ELR (cell line): ENCODE results near the gene HBE1.

ENCODE experiments used
- DNase-seq: peaks from one replicate; pipeline ENCODE4 v3.0.0-alpha.2; 2015; ENCODE audit warnings: low read depth

HBE1 gene

GRCh38 chr11:5233307-5233706 lies 36.4 kb downstream of the HBE1 start:
- DNase-seq, result no peak

DNA sequence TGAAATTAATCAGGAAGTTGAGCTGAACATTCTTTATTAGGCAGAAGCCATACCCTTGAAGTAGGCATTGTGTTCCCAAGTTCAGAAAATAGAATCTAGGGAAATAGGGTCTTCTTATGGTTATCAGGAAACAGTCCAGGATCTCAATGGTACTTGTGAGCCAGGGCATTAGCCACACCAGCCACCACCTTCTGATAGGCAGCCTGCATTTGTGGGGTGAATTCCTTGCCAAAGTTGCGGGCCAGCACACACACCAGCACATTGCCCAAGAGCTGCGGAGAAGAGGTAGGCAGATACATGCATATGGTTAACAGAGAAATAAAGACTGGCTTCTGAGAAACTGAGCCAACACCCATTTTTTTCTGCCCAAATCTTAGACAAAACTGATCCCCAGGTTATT lies 36.9 kb downstream of the HBE1 start:
- no peak for DNase-seq

DNA sequence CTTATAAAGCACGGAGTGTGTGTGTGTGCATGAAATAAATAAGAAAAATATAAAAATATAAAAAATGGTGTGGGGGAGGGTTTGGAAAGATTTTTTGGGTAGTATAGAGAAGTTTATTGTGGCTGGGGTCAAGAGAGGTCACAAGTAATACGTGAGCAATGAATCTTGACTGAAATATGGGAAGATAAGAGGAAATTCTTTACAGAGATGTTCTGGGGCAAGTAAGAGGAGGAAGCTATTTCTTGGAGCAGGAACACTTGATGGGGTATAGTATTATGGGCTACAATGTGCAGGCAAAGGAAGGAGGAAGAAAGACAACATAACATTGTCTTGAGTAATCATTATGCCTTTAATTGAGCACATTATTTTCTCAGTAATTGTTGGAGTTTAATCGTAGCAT lies 37.6 kb downstream of the HBE1 start:
- DNase-seq, result no peak

DNA sequence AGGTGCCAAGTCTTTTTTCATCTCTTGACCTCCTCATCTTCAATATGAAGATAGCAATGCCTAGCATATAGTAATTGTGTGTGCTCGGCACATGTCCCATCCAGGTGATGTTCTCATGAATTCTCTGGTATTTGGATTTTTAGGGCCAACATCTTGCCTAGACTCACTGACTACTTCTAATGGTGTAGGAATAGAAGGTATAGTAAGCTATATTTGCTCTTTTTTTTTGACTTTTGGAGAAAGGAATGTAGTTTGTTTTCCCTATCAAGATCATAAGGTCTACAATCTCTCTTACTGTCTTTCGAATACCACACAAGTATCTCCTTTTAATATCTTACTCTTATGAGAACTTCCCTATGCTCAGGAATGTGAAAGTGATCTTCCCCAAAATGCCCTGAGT lies 38.6 kb downstream of the HBE1 start:
- no peak for DNase-seq

DNA sequence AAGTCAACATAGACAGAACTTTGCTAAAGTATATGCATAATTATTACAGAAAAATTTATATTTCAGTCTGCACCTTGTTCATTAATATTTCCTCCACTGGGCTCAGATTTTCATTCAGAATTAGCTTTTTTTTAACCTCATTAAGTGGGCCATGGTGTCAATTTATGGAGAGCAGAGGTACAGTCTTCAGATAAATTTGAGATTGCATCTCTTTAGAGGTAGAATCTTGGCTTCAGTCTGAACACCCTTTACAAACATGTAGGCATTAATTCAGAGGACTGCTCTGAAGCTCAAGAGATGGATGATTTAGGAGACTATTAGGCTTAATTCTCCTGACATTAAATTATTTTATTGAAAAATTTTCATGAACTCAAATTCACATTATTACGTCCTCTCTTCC lies 39.5 kb downstream of the HBE1 start:
- DNase-seq, result no peak

DNA sequence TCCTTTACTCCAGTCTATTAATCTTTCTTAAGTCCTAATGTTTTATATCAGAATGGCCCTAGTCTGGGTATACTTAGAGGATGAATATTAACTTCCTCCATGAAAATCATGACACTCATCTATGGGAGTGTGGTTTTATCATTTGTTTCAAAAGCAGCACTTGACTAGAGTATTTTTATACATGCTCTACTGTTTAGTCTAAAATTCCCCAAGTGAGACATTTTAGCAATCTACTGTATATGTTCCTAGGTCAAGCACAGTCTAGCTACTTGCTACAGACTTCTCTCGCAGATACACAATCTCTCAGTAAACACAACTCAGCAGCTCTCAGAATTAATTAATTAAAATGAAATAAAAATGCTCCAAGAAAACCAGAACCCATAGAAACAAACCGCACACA lies 39.9 kb downstream of the HBE1 start:
- DNase-seq, result no peak

DNA sequence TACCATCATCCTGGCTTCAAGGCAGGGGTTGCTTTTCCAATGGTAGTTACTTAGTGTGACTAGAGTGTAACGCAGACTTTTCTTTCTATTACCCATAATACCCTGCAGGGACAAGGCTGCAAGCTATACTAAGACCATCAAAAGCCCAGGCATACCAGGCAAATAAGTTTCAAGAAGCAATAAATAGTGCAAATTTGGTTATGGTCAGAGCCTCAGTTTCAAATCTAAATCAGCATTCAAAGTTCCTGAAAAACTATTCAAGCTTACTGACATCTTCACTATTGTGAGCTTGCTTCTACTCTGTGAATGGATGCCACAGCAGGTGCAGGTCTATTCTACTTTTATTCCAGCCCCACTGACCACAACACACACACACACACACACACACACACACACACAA lies 40.4 kb downstream of the HBE1 start:
- no peak for DNase-seq

GRCh38 chr11:5228124-5228523 lies 41.6 kb downstream of the HBE1 start:
- no peak for DNase-seq

DNA sequence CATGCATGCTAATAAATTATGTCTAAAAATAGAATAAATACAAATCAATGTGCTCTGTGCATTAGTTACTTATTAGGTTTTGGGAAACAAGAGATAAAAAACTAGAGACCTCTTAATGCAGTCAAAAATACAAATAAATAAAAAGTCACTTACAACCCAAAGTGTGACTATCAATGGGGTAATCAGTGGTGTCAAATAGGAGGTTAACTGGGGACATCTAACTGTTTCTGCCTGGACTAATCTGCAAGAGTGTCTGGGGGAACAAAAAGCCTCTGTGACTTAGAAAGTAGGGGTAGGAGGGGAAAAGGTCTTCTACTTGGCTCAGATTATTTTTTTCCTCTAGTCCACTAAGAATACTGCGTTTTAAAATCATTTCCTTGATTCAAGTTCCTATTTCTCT lies 42.1 kb downstream of the HBE1 start:
- no peak for DNase-seq

DNA sequence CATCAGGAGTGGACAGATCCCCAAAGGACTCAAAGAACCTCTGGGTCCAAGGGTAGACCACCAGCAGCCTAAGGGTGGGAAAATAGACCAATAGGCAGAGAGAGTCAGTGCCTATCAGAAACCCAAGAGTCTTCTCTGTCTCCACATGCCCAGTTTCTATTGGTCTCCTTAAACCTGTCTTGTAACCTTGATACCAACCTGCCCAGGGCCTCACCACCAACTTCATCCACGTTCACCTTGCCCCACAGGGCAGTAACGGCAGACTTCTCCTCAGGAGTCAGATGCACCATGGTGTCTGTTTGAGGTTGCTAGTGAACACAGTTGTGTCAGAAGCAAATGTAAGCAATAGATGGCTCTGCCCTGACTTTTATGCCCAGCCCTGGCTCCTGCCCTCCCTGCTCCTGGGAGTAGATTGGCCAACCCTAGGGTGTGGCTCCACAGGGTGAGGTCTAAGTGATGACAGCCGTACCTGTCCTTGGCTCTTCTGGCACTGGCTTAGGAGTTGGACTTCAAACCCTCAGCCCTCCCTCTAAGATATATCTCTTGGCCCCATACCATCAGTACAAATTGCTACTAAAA lies 42.9 kb downstream of the HBE1 start, which contains the start of gene HBB:
Gene HBB, minus strand, starts transcription at position 340 of the 579 bp plus-strand sequence. Its CDS starts 50 bp downstream, at position 290.
- no peak for DNase-seq

DNA sequence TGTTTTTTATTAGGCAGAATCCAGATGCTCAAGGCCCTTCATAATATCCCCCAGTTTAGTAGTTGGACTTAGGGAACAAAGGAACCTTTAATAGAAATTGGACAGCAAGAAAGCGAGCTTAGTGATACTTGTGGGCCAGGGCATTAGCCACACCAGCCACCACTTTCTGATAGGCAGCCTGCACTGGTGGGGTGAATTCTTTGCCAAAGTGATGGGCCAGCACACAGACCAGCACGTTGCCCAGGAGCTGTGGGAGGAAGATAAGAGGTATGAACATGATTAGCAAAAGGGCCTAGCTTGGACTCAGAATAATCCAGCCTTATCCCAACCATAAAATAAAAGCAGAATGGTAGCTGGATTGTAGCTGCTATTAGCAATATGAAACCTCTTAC lies 44.3 kb downstream of the HBE1 start:
- no peak for DNase-seq

DNA sequence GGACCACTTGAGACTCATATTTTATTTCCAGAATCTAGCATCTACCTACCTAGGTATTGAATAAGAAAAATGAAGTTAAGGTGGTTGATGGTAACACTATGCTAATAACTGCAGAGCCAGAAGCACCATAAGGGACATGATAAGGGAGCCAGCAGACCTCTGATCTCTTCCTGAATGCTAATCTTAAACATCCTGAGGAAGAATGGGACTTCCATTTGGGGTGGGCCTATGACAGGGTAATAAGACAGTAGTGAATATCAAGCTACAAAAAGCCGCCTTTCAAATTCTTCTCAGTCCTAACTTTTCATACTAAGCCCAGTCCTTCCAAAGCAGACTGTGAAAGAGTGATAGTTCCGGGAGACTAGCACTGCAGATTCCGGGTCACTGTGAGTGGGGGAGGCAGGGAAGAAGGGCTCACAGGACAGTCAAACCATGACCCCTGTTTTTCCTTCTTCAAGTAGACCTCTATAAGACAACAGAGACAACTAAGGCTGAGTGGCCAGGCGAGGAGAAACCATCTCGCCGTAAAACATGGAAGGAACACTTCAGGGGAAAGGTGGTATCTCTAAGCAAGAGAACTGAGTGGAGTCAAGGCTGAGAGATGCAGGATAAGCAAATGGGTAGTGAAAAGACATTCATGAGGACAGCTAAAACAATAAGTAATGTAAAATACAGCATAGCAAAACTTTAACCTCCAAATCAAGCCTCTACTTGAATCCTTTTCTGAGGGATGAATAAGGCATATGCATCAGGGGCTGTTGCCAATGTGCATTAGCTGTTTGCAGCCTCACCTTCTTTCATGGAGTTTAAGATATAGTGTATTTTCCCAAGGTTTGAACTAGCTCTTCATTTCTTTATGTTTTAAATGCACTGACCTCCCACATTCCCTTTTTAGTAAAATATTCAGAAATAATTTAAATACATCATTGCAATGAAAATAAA lies 44.9 kb downstream of the HBE1 start:
- no peak for DNase-seq

GRCh38 chr11:5223686-5224085 lies 46.1 kb downstream of the HBE1 start:
- no peak for DNase-seq

DNA sequence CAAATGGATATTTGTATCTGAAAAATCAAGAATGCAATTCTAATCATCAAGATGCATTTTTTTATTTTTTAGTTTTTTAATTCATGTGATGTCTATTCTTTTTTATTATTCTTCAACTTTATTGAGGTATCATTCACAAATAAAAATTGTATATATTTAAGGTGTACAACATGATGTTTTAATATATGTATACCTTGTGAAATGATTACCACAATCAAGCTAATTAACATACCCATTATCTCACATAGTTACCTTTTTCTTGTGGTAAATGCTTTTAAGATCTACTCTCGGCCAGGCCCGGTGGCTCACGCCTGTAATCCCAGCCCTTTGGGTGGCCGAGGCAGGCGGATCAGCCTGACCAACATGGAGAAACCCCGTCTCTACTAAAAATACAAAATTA lies 46.6 kb downstream of the HBE1 start:
- no peak for DNase-seq
